Activated naive CD4-positive, alpha-beta T cell (primary cell): ENCODE data around the gene CRB2.

Experiments used
- DNase-seq, 4 experiments: peaks; one replicate each; lab custom pipeline; 2025; lab: John Stamatoyannopoulos, UW

CRB2 gene

GRCh38 chr9:123421801-123422455 is 65.9 kb downstream of the CRB2 start:
- no peak for DNase-seq

- no peak for DNase-seq
These were observed 66.8 kb downstream of the CRB2 start for GRCh38 chr9:123422635-123423310.

- no peak for DNase-seq
These were observed 67.3 kb downstream of the CRB2 start for GRCh38 chr9:123423311-123423640.

- no peak for DNase-seq
These were observed 68.1 kb downstream of the CRB2 start for GRCh38 chr9:123424131-123424530.

- DNase-seq = no peak
These were observed 68.7 kb downstream of the CRB2 start for GRCh38 chr9:123424552-123425225.

GRCh38 chr9:123425261-123425821 is 69.3 kb downstream of the CRB2 start:
- no peak for DNase-seq

GRCh38 chr9:123425836-123426365 is 69.9 kb downstream of the CRB2 start:
- no peak for DNase-seq

GRCh38 chr9:123426406-123426805 is 70.4 kb downstream of the CRB2 start:
- DNase-seq = no peak
